ENCODE data around the gene NDUFB3. TPM values are rescaled to one million over a fixed set of nuclear protein-coding genes. Genes with fewer than 3 reads are reported as not detected.
"Not testable (repeated sequence)": the region's sequence is repeated elsewhere in the genome, so short reads cannot be mapped to it uniquely, and the experiment has no call there.

Gene NDUFB3
- polyA plus RNA-seq, 2 donors = 70.5 to 116 TPM

DNA sequence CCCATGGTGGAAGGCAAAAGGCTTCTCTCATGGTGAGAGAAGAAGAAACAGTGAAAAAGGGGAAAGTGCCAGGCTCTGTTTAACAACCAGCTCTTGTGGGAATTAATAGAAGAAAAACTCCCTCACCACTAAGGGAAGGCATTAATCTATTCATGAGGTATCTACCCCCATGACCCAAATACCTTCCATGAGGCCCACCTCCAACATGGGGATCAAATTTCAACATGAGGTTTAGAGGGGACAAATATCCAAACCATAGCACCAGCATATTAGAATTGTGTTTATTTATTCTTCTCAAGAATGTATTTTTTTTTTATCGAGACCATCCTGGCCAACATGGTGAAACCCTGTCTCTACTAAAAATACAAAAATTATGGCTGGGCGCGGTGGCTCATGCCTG lies 39.3 kb downstream of the NDUFB3 start:
- Histone ChIP-seq H3K36me3 (ENCODE audit: control insufficient read depth in 2 of 2, insufficient read depth in 2 of 2, low read length in 1 of 2) (no peaks in the 10 kb centered on the region), H3K9me3 (ENCODE audit: control insufficient read depth in 2 of 2, insufficient read depth in 1 of 2, low read depth in 1 of 2, low read length in 1 of 2) (no peaks in the 10 kb centered on the region), H3K27ac (ENCODE audit: low read depth in 2 of 2, low read length in 1 of 2) (no peak overlapping the region), H3K27me3 (ENCODE audit: control insufficient read depth in 1 of 2, insufficient read depth in 2 of 2, low read length in 2 of 2) (no peaks in the 10 kb centered on the region), H3K4me1 (ENCODE audit: control insufficient read depth in 2 of 2, insufficient read depth in 2 of 2, low read length in 1 of 2) (no peaks in the 10 kb centered on the region), H3K4me3 (ENCODE audit: low read depth in 1 of 2, low read length in 2 of 2) (no peak overlapping the region)
- WGBS, 2 donors = 94 to 96% methylated on average over 3 of the region's 3 CpGs

DNA sequence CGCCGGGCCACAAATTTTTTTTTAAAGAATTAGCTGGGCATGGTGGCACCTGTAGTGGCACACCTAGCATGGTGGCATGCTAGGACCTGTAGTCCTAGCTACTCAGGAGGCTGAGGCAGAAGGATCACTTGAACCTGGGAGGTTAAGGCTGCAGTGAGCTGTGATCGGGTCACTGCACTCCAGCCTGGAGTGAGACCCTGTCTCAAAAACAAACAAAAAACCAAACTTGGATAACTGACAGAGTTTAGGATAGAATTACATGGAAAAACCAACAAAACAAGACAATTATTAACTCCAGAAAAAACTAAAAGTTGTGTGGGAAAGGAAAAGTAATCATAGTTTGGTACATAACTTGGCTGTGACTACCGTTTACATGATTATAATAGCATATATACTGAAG lies 42.5 kb downstream of the NDUFB3 start:
- no peaks in the 10 kb centered on the region for H3K9me3 ChIP-seq (ENCODE audit: control insufficient read depth in 2 of 2, insufficient read depth in 1 of 2, low read depth in 1 of 2, low read length in 1 of 2)
- H3K4me3 ChIP-seq (ENCODE audit: low read depth in 1 of 2, low read length in 2 of 2) = no peak overlapping the region
- peaks cover 0 to 2% of the 10 kb centered on the region in 2 donors for H3K4me1 ChIP-seq (ENCODE audit: control insufficient read depth in 2 of 2, insufficient read depth in 2 of 2, low read length in 1 of 2)
- H3K27ac ChIP-seq (ENCODE audit: low read depth in 2 of 2, low read length in 1 of 2) = no peak overlapping the region
- WGBS, 2 donors = 77 to 83% methylated on average over 4 of the region's 4 CpGs
- no peaks in the 10 kb centered on the region for H3K27me3 ChIP-seq (ENCODE audit: control insufficient read depth in 1 of 2, insufficient read depth in 2 of 2, low read length in 2 of 2)
- H3K36me3 ChIP-seq (ENCODE audit: control insufficient read depth in 2 of 2, insufficient read depth in 2 of 2, low read length in 1 of 2) = no peaks in the 10 kb centered on the region

DNA sequence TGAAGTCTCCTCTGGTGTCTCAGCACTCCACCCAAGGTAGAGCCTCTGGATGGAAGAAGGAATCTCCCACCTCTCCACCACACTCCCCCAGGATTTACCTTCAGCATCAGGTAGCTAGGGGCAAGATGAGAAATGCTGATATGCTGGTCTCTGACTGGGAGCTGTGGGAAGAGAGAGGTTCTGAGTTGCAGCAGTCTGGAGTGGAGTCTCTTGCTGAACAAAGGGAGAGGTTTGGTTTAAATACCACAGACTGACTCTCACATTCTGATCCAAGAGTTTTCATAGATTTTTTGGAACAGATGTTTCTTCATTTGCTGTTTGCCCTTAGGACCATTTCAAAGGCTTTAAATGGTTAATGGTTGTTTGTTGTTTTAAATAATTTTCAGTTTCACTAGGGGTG lies 43.0 kb downstream of the NDUFB3 start:
- Histone ChIP-seq H3K27ac (ENCODE audit: low read depth in 2 of 2, low read length in 1 of 2) (no peak overlapping the region), H3K27me3 (ENCODE audit: control insufficient read depth in 1 of 2, insufficient read depth in 2 of 2, low read length in 2 of 2) (no peaks in the 10 kb centered on the region), H3K9me3 (ENCODE audit: control insufficient read depth in 2 of 2, insufficient read depth in 1 of 2, low read depth in 1 of 2, low read length in 1 of 2) (no peaks in the 10 kb centered on the region), H3K4me3 (ENCODE audit: low read depth in 1 of 2, low read length in 2 of 2) (no peak overlapping the region), H3K36me3 (ENCODE audit: control insufficient read depth in 2 of 2, insufficient read depth in 2 of 2, low read length in 1 of 2) (no peaks in the 10 kb centered on the region), H3K4me1 (ENCODE audit: control insufficient read depth in 2 of 2, insufficient read depth in 2 of 2, low read length in 1 of 2) (peaks cover 0 to 2% of the 10 kb centered on the region in 2 donors)

DNA sequence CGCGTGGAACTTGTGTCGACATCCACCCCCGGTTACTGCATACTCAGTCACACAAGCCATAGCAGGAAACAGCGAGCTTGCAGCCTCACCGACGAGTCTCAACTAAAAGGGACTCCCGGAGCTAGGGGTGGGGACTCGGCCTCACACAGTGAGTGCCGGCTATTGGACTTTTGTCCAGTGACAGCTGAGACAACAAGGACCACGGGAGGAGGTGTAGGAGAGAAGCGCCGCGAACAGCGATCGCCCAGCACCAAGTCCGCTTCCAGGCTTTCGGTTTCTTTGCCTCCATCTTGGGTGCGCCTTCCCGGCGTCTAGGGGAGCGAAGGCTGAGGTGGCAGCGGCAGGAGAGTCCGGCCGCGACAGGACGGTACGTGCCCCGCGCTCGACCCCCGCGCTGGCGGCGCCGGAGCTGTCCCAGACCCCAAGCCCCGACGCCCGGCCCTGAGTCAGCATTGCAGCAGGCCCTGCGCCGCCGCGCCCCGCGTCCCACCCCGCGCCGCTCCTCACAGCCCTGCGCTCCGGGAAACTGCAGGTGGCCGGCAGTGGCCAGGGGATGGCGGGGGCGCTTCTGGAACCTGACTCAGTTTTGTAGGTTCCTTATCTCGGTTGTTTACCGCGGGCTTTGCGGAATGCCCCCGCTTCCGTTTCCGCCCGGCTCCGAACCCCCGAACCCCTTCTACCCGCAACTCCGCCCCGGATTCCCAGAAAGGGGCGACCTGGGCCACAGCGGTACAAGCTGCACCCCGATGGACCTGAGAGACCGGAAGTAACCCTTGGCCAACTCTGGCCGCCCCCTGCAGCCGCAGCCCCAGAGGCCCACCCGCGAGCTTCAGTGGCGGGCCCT lies 44.5 kb downstream of the NDUFB3 start, which contains the start of gene CFLAR:
CFLAR (plus strand) TSS at position 50 of the 844 bp plus-strand sequence. CDS start 13,702 bp downstream, outside the sequence.
- Histone ChIP-seq H3K27ac (ENCODE audit: low read depth in 2 of 2, low read length in 1 of 2) (peak within 1 kb of the TSS; percentile 99 to 100), H3K4me1 (ENCODE audit: control insufficient read depth in 2 of 2, insufficient read depth in 2 of 2, low read length in 1 of 2) (peaks cover 0 to 2% of the 10 kb centered on the region in 2 donors), H3K4me3 (ENCODE audit: low read depth in 1 of 2, low read length in 2 of 2) (peak within 1 kb of the TSS; percentile 90 to 93), H3K9me3 (ENCODE audit: control insufficient read depth in 2 of 2, insufficient read depth in 1 of 2, low read depth in 1 of 2, low read length in 1 of 2) (no peaks in the 10 kb centered on the region), H3K27me3 (ENCODE audit: control insufficient read depth in 1 of 2, insufficient read depth in 2 of 2, low read length in 2 of 2) (no peaks in the 10 kb centered on the region), H3K36me3 (ENCODE audit: control insufficient read depth in 2 of 2, insufficient read depth in 2 of 2, low read length in 1 of 2) (no peaks in the 10 kb centered on the region)
- WGBS, 2 donors = 1% methylated on average over 75 of the region's 75 CpGs

DNA sequence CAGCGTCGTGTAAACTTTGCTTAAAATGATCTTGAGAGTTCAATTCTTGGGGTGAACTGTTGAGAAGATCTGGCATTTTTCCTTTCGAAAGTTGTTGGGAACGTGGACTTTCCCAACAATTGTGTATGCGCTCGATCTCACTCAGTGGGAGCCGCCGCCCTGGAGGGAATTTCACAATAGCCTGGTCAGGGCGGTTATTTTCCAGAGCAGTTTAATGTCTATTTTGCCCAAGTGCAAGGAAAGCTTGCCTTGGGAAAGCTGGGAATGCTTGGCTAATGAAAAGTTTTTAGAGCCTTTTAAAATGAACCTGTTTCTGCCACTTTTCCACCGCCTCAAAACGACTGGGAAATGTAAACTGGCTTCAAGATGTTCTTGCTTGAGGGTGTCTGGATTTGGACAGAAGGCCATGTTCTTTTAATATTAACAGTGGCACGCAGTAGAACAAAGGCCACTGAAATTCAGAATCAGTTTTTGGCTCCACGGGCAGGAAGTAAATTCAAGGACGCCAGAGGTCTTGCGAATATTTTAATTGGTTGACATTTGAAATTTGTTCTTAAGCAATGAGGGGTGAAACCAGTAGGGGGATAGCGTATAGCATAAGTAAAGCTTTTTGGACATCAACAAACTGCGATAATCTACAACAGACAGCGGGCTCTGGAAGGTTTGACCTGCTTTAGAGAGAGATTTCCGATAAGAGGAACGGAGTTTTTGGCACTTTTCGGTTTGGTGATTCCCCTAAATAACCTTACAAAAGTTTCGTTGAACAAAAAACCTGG lies 45.3 kb downstream of the NDUFB3 start:
- Histone ChIP-seq H3K27ac (ENCODE audit: low read depth in 2 of 2, low read length in 1 of 2) (peak overlapping the region; percentile 99 to 100), H3K9me3 (ENCODE audit: control insufficient read depth in 2 of 2, insufficient read depth in 1 of 2, low read depth in 1 of 2, low read length in 1 of 2) (no peaks in the 10 kb centered on the region), H3K4me1 (ENCODE audit: control insufficient read depth in 2 of 2, insufficient read depth in 2 of 2, low read length in 1 of 2) (peaks cover 0 to 2% of the 10 kb centered on the region in 2 donors), H3K27me3 (ENCODE audit: control insufficient read depth in 1 of 2, insufficient read depth in 2 of 2, low read length in 2 of 2) (no peaks in the 10 kb centered on the region), H3K4me3 (ENCODE audit: low read depth in 1 of 2, low read length in 2 of 2) (peak overlapping the region; percentile 90 to 93), H3K36me3 (ENCODE audit: control insufficient read depth in 2 of 2, insufficient read depth in 2 of 2, low read length in 1 of 2) (no peaks in the 10 kb centered on the region)
- 1% methylated on average over 22 of the region's 22 CpGs for WGBS, 2 donors

DNA sequence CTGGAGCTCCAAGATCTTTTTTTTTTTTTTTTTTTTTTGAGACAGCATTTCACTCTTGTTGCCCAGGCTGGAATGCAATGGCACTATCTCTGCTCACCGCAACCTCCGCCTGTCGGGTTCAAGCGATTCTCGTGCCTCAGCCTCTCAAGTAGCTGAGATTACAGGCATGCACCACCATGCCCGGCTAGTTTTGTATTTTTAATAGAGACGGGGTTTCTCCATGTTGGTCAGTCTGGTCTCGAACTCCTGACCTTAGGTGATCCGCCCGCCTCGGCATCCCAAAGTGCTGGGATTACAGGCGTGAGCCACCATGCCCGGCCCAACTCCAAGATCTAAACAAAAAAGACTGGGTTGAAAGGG lies 45.9 kb downstream of the NDUFB3 start:
- 8 to 13% methylated on average over 13 of the region's 13 CpGs for WGBS, 2 donors
- H3K4me1 ChIP-seq (ENCODE audit: control insufficient read depth in 2 of 2, insufficient read depth in 2 of 2, low read length in 1 of 2); H3K36me3 ChIP-seq (ENCODE audit: control insufficient read depth in 2 of 2, insufficient read depth in 2 of 2, low read length in 1 of 2); H3K27me3 ChIP-seq (ENCODE audit: control insufficient read depth in 1 of 2, insufficient read depth in 2 of 2, low read length in 2 of 2); H3K9me3 ChIP-seq (ENCODE audit: control insufficient read depth in 2 of 2, insufficient read depth in 1 of 2, low read depth in 1 of 2, low read length in 1 of 2): not testable (repeated sequence)
- H3K27ac ChIP-seq (ENCODE audit: low read depth in 2 of 2, low read length in 1 of 2) = peak overlapping the region; percentile 99 to 100
- peak overlapping the region; percentile 90 to 93 for H3K4me3 ChIP-seq (ENCODE audit: low read depth in 1 of 2, low read length in 2 of 2)

DNA sequence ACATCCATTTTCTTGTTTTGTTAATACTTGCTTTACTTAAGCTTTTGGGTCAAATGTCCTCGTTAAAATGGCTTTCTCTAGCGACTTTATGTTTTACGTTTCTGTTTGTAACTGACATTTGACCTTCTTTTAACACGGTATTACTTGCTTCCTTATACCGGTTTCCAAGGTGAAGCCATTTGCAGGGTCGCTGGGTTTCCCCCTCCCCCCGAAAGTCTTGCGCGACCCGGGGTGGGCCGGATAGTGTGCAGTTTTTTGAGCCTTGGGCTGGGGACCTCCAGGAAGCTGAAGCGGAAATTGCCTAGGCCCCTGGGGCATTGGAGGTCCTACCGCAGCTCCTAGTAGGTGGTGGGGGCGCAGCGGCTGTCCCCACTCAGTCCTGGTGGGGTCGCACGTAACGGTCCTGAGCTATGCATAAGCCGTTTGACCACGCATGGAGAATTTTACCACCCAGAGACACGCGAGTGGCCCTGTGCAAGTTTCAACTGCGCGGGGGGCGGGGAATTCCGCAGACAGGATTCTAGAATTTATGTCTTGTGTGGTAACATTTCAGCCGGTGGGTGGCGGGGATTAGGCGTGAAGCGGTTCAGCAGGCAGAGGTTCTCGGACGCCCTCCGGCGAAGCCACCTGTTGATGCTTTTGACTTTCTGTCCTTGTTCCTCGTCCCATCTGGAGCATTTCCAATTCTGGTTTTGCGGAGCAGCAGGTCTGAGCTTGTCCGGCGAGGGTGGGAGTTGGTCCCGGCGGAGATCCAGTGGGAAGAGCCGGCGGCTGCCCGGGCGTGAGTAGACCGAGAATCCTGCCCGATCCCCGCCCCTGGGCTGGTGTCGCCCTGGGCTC lies 46.5 kb downstream of the NDUFB3 start:
- Histone ChIP-seq H3K4me3 (ENCODE audit: low read depth in 1 of 2, low read length in 2 of 2) (peak overlapping the region; percentile 74 to 90), H3K9me3 (ENCODE audit: control insufficient read depth in 2 of 2, insufficient read depth in 1 of 2, low read depth in 1 of 2, low read length in 1 of 2) (no peaks in the 10 kb centered on the region), H3K27ac (ENCODE audit: low read depth in 2 of 2, low read length in 1 of 2) (peak overlapping the region; percentile 99 to 100), H3K27me3 (ENCODE audit: control insufficient read depth in 1 of 2, insufficient read depth in 2 of 2, low read length in 2 of 2) (no peaks in the 10 kb centered on the region), H3K36me3 (ENCODE audit: control insufficient read depth in 2 of 2, insufficient read depth in 2 of 2, low read length in 1 of 2) (no peaks in the 10 kb centered on the region), H3K4me1 (ENCODE audit: control insufficient read depth in 2 of 2, insufficient read depth in 2 of 2, low read length in 1 of 2) (peaks cover 2% of the 10 kb centered on the region in 2 donors)
- 1% methylated on average over 48 of the region's 48 CpGs for WGBS, 2 donors

DNA sequence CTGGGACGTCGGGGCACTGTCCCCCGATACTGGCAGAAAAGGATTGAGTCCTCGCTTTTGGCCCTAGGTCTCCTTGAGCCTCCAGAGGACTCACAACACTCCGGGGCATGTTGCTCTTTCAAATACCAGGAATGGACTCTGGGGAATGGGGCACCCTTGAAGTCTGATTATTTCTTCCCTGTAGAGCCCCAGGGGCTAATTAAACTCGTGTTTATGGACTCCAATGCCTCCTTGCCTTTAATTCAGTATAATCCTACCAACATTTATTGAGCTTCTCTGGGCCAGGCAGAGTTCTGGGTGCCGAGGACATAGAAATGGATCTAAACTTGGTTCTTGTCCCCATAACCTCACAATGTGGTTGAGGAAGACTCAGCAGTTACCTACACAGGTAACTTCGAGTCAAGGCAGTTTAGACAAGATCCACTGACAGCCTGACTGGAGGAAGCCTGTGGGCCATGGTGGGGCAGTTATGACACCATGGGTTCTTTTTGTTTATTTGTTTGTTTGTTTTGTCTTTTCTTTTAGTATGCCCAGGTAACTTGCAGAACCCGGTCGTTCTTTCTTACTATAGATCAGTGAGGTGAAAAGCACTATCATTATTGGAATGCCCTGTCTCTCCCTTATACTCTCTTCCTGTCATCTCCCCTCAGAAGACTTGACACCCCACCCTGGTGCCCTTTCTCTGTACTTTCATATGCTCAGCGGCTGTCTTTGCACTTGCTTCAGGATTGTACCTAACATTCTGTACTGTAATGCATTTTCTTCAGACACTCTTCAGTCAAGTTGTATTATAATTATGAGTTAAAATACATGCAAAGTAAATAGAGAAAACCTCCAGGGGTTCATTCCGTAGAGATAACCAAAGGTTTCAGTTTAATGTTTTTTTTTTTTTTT lies 47.4 kb downstream of the NDUFB3 start:
- Histone ChIP-seq H3K4me1 (ENCODE audit: control insufficient read depth in 2 of 2, insufficient read depth in 2 of 2, low read length in 1 of 2) (peaks cover 2 to 5% of the 10 kb centered on the region in 2 donors), H3K27ac (ENCODE audit: low read depth in 2 of 2, low read length in 1 of 2) (peak overlapping the region; percentile 99 to 100), H3K9me3 (ENCODE audit: control insufficient read depth in 2 of 2, insufficient read depth in 1 of 2, low read depth in 1 of 2, low read length in 1 of 2) (no peaks in the 10 kb centered on the region), H3K27me3 (ENCODE audit: control insufficient read depth in 1 of 2, insufficient read depth in 2 of 2, low read length in 2 of 2) (no peaks in the 10 kb centered on the region), H3K36me3 (ENCODE audit: control insufficient read depth in 2 of 2, insufficient read depth in 2 of 2, low read length in 1 of 2) (no peaks in the 10 kb centered on the region), H3K4me3 (ENCODE audit: low read depth in 1 of 2, low read length in 2 of 2) (peak overlapping the region; percentile 74 to 90)
- 11 to 13% methylated on average over 12 of the region's 12 CpGs for WGBS, 2 donors
